Mesodermal cell (in vitro differentiated cells): ENCODE results near the gene NAP1L3. TPM values are rescaled to one million over a fixed set of nuclear protein-coding genes. Genes with fewer than 3 reads are reported as not detected.
A peak's percentile ranks its signal among the peaks of the same experiment; 100 is the strongest.

Source experiments
- H3K27ac ChIP-seq: 2 replicates; pipeline ENCODE4 v1.7.0; 2013; ENCODE audit warnings: mild to moderate bottlenecking, low read depth, low read length, moderate library complexity; ENCODE audit not compliant: severe bottlenecking
- H3K36me3 ChIP-seq: 2 replicates; pipeline ENCODE4 v1.7.1; 2013; ENCODE audit warnings: mild to moderate bottlenecking, low read length, moderate library complexity; ENCODE audit not compliant: control insufficient read depth, insufficient read depth
- H3K4me1 ChIP-seq: one replicate; pipeline ENCODE4 v1.7.1; 2013; ENCODE audit warnings: mild to moderate bottlenecking, low read length; ENCODE audit not compliant: insufficient read depth, control insufficient read depth, poor library complexity, severe bottlenecking
- H3K4me3 ChIP-seq: 2 replicates; pipeline ENCODE4 v1.7.0; 2013; ENCODE audit warnings: low read length, control low read depth, mild to moderate bottlenecking; ENCODE audit not compliant: insufficient read depth, poor library complexity, severe bottlenecking; ENCODE audit errors: extremely low read depth
- H3K9me3 ChIP-seq: 2 replicates; pipeline ENCODE4 v1.7.1; 2013; ENCODE audit warnings: mild to moderate bottlenecking, low read length, moderate library complexity; ENCODE audit not compliant: control insufficient read depth
- WGBS, 2 experiments: methylation state at CpG; one replicate each; pipeline ENCODE4 v1.1.5; 2013; ENCODE audit warnings: missing lambda C conversion rate in 2 of 2; ENCODE audit not compliant: insufficient coverage in 2 of 2; 5-methylcytosine and 5-hydroxymethylcytosine counted together
- polyA plus RNA-seq, 2 experiments: library from polyadenylated mRNA; stranded (reverse); fragments of 50-300 nt; gene quantifications; one replicate each; pipeline ENCODE4 v1.2.3, GENCODE V29; 2013

The NAP1L3 gene, protein sequence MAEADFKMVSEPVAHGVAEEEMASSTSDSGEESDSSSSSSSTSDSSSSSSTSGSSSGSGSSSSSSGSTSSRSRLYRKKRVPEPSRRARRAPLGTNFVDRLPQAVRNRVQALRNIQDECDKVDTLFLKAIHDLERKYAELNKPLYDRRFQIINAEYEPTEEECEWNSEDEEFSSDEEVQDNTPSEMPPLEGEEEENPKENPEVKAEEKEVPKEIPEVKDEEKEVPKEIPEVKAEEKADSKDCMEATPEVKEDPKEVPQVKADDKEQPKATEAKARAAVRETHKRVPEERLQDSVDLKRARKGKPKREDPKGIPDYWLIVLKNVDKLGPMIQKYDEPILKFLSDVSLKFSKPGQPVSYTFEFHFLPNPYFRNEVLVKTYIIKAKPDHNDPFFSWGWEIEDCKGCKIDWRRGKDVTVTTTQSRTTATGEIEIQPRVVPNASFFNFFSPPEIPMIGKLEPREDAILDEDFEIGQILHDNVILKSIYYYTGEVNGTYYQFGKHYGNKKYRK
- 12.1 TPM for polyA plus RNA-seq (2013, experiment 1 of 2)
- polyA plus RNA-seq (2013, experiment 2 of 2) = 12.3 TPM

DNA sequence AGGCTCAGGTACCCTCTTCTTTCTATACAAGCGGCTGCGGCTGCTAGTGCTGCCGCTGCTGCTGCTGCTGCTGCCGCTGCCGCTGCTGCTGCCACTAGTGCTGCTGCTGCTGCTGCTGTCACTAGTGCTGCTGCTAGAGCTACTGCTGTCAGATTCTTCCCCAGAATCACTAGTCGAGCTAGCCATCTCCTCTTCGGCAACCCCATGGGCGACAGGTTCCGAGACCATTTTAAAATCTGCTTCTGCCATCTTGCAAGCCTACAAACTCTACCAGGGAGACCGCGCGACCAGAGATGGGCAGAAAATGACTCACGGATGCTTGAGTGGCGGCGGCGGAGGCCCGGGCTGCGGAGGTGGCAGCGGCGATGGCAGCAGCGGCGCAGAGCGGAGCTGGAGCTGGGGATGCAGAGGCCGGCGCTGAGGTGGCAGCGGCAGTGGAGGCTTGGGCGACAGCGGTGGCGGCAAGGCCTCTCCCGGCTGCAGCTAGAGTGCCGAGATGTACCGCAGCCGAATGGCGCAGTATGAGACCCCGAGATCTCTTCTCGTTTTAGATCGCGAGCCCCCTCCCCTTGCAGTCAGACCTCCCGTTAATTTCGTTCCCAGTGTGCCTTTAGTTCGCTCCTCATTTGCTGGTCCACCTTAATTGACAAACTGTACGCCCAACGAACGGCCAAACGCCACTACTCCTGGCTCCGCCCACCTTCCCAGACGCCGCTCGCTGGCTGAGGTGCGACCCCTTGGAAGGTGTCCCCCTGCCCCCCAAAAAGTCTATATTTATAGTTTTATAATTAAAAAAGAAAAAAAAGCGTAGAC lies at the start of gene NAP1L3:
NAP1L3 (minus strand) TSS at position 523 of the 813 bp plus-strand sequence; CDS start at position 249, 274 bp downstream.
- peak within 1 kb of the TSS; percentile 54 for H3K4me3 ChIP-seq
- peaks cover 5% of the 10 kb centered on the region for H3K4me1 ChIP-seq
- H3K36me3 ChIP-seq = no peaks in the 10 kb centered on the region
- 0% methylated on average over 9 to 30 of the region's 51 CpGs for WGBS, 2 experiments
- H3K27ac ChIP-seq = peak within 1 kb of the TSS; percentile 79
- H3K9me3 ChIP-seq = no peaks in the 10 kb centered on the region

DNA sequence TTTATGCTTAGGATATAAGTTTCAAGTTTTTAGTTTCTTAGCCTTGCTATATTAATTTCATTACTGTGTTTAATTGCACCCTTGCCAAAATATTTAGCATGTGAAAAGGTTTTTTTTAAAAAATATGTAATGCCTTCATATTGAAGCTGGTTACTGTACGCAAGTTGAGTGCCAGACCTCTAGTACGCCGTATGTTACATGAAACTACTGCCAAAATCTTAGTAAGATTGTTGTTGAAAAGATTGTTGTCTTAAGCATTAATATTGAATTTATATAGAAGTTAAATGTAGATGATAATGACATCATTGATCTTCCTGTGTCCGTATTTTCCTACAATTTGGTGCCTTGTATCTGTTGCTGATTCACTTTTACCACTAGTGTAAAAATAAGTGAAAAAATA lies 37.7 kb upstream of the NAP1L3 start:
- H3K9me3 ChIP-seq = no peaks in the 10 kb centered on the region
- H3K4me1 ChIP-seq = no peaks in the 10 kb centered on the region
- WGBS, 2 experiments = no CpG with 5 or more reads among the region's 4 CpGs

DNA sequence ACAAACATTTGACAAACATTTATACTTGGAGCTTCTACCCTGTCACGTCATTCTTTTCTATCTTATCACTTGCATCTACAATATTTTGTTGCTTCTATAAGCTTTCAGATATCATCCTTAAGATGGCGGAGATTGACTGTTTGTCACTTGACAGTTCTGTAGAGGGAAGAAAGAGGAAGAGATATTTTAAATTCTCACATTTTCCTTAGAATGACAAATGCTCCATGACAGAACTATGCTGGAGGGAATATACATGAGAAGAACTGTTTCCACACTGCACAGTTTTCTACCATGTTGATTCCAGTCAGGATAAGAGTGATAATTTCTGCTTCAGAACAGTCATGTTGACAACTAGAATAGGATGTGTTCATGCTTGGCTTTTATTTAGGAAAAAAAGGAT lies 30.3 kb upstream of the NAP1L3 start:
- H3K9me3 ChIP-seq = no peaks in the 10 kb centered on the region
- H3K4me3 ChIP-seq = no peak overlapping the region
- WGBS, 2 experiments = no CpG with 5 or more reads among the region's 2 CpGs
- H3K36me3 ChIP-seq = no peaks in the 10 kb centered on the region
- no peaks in the 10 kb centered on the region for H3K4me1 ChIP-seq
- no peak overlapping the region for H3K27ac ChIP-seq

More for the DNA sequence above, 37.7 kb upstream of the NAP1L3 start:
- Histone ChIP-seq H3K4me3 (no peak overlapping the region), H3K36me3 (no peaks in the 10 kb centered on the region), H3K27ac (no peak overlapping the region)

DNA sequence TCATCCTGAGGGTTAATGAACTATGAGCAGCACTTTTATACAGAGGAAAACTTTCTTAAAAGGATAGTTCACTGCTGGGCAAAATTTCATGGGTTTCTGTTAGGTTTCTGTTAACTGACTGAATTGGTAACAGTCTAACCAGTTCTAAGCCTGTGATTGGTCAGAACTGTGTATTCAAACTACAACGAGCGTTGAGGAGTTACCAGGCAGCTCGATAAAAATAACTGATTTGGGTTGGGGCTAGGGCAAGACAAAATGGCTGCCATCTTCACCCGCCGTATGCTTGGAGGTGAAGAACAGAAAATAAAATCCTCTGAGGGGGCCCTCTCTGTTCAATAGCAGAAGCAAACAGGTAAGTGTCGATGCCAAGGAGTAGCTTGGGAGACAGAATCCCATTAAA lies 22.6 kb upstream of the NAP1L3 start:
- WGBS, 2 experiments = 93 to 100% methylated on average over 2 to 3 of the region's 6 CpGs
- no peaks in the 10 kb centered on the region for H3K9me3 ChIP-seq
- H3K4me3 ChIP-seq = no peak overlapping the region
- no peak overlapping the region for H3K27ac ChIP-seq
- no peaks in the 10 kb centered on the region for H3K4me1 ChIP-seq
- no peaks in the 10 kb centered on the region for H3K36me3 ChIP-seq

DNA sequence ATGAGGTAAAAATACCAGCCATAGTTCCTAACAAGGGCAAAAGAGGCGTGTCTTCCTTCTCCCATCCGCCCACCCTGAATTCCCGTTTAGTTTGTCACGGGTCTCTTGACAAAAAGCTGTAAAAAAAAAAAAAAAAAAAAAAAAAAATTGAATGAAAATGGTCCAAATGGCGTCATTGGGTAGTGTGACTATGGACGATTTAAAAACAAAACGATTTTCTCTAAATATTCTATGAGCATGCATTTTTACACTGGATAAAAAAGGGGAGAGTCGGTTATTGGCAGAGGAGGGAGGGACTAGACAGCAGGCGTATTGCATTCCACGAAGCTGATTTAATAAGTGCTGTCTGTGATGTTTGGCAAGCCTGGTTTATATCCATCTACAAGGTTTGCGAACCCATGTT lies 492 bp upstream of the NAP1L3 start, which contains the start of gene FAM133A:
FAM133A (plus strand) TSS at position 338 of the 403 bp plus-strand sequence. CDS start 35,214 bp downstream, outside the sequence.
- peak within 1 kb of the TSS; percentile 79 for H3K27ac ChIP-seq
- WGBS, 2 experiments = no CpG with 5 or more reads among the region's 11 CpGs

DNA sequence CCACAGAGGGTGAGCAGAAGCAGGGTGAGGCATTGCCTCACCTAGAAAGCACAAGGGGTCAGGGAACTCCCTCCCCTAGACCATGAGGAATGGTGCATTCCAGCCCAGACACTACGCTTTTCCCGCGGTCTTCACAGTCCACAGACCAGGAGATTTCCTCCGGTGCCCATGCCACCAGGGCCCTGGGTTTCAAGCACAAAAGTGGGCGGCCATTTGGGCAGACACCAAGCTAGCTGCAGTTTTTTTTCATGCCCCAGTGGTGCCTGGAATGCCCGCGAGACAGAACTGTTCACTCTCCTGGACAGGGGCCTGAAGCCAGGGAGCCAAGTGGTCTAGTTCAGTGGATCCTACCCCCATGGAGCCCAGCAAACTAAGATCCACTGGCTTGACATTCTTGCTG lies 12.8 kb downstream of the NAP1L3 start:
- no peaks in the 10 kb centered on the region for H3K9me3 ChIP-seq
- no peaks in the 10 kb centered on the region for H3K4me1 ChIP-seq
- no peak overlapping the region for H3K4me3 ChIP-seq
- WGBS, 2 experiments = 100% methylated on average over 3 of the region's 7 CpGs; no CpG with 5 or more reads in 1 of the 2 experiments
- H3K36me3 ChIP-seq = no peaks in the 10 kb centered on the region
- H3K27ac ChIP-seq = no peak overlapping the region

More for the DNA sequence above, 492 bp upstream of the NAP1L3 start, which contains the start of gene FAM133A:
- Histone ChIP-seq H3K36me3 (no peaks in the 10 kb centered on the region), H3K4me3 (peak within 1 kb of the TSS; percentile 54), H3K4me1 (peaks cover 5% of the 10 kb centered on the region), H3K9me3 (no peaks in the 10 kb centered on the region)

DNA sequence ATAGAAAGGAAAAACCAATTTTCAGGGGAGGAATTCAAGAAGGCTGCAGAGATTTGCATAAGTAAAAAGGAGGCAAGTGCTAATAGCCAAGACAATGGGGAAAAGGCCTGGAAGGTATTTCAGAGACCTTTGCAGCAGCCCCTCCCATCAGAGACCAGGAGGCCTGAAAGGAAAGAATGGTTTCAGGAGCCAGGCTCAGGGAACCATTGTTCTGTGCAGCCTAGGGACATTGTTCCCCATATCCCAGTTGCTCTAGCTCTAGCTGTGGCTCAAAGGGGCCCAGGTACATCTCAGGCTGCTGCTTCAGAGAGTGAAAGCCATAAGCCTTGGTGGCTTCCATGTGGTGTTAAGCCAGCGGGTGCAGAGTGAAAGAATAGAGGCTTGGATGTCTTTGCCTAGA lies 24.0 kb downstream of the NAP1L3 start:
- no peak overlapping the region for H3K4me3 ChIP-seq
- H3K36me3 ChIP-seq = no peaks in the 10 kb centered on the region
- no peaks in the 10 kb centered on the region for H3K4me1 ChIP-seq
- H3K27ac ChIP-seq = no peak overlapping the region
- no CpG with 5 or more reads among the region's 1 CpG for WGBS, 2 experiments
- no peaks in the 10 kb centered on the region for H3K9me3 ChIP-seq

DNA sequence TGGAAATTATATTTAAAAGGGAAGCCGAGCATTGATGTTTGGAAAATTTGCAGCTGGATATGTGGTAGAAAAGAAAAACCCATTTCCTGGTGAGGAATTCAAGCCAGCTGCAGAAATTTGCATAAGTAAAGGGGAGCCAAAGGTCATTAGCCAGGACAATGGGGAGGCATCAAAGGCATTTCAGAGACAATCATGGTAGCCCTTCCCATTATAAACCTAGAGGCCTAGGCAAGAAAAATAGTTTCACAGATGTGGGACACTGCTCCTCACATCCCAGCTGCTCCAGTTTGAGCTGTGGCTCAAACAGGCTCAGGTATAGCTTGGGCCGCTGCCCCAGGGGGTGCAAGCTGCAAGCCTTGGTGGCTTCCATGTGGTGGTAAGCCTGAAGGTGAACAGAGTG lies 35.8 kb downstream of the NAP1L3 start:
- no peak overlapping the region for H3K4me3 ChIP-seq
- H3K27ac ChIP-seq = no peak overlapping the region
- WGBS, 2 experiments = 71% methylated on average over 1 of the region's 2 CpGs; no CpG with 5 or more reads in 1 of the 2 experiments
- no peaks in the 10 kb centered on the region for H3K9me3 ChIP-seq
- H3K36me3 ChIP-seq = no peaks in the 10 kb centered on the region
- no peaks in the 10 kb centered on the region for H3K4me1 ChIP-seq
